Muscle of arm (tissue), 12 donors: ENCODE results near the gene EOGT. TPM values are rescaled to one million over a fixed set of nuclear protein-coding genes. Genes with fewer than 3 reads are reported as not detected.

Experiments used
- DNase-seq: peaks from one replicate; pipeline ENCODE4 v3.0.0-alpha.2; 2013
- polyA plus RNA-seq, 12 donors: library from polyadenylated mRNA; unstranded; fragments of 120-200 nt; gene quantifications; one replicate each; pipeline ENCODE4 v1.2.1, GENCODE V29; 2013; ENCODE audit not compliant: insufficient read length in 12 of 12

The EOGT gene
- polyA plus RNA-seq, 12 donors: 15.4 to 30.1 (median 20.2) TPM; not detected in 1

DNA sequence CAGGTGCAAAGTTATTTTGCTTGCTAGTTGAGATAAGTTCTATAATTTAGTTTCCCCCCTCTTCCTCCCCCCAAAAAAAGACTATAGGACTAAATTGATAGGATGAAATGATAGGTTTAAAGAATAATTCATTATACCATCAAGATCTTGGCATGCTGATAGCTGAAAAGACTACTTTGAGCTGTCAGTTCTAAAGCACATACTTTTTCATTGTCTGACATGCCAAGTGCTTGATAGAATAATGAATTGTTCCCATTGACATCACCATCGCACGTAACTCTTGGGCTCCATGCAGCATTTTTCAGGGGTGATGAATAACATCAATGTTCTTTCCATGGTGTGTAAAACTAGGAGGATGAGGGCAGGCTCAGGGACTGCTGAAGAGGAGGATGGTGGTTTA is 48.8 kb downstream of the EOGT start:
- no peak for DNase-seq

DNA sequence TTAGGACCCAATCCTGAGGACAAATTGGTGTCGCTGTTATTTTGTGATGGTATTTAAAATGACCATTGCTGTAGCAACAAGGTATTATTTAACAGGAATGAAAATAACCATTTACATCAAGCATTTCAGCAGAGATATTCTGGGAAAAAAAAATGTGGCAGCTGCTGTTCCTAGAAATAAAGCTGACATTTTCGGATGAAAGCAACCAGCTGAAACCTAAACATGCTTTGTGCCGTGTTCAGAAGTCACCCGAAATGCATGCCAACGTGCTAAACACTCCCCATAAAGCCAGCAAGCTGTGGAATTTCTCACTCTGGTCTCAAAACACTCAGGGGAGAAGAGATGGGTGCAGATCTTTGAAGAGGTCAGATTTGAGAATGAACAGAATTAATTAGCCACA is 49.6 kb downstream of the EOGT start:
- DNase-seq: peak; percentile 1

DNA sequence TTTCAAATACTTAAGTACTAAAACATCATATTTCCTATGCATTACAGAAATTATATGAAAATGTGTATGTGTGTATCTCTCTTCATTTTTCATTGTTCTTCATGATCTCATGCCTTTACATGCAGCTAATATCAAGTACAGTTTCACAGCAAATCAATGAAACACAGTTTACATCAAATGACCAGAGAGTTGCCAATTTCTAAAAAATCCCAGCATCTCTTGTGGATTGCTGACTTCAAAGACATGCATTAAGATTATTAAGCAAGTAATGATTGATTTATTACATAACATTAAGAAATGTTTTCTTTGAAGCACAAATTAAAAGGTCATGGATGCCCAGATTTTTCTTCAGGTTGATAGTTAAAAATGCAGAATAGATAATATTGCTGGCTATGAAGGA is 50.1 kb downstream of the EOGT start:
- no peak for DNase-seq

DNA sequence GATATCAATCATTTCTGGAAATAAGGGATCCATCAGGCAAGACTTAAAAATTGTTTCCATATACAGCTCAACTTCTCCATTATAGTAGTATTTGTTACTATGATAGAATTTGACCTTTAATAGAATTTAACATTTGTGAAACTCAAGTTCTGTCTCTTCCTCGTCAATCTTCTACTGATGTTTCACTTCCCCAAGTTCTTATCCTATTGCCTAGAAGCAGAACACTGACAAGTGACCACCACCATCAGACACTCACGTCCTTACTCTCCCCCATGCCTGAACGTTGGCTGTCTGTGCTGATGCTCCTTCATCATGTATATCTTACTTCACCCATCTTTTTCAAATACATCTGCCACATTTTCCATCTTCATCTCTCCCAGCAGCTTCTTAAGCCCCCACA is 54.6 kb downstream of the EOGT start:
- no peak for DNase-seq

DNA sequence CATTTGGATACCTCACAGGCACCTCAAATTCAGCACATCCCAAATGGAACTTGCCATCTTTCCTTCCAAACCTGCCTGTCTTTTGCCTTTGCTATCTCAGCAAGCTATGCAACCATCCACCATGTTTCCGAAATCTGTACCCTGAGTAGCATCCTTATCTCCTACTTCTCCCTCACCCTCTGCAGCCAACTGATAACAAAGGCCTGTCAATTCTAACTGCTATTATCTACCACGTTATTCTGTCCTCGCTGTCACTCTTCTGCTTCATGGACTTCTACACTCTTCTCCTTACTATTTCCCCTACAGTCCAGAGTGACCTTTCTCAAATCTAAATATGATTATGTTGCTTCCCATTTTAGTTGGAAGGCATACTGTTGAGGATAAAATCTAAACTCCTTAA is 55.6 kb downstream of the EOGT start:
- DNase-seq: no peak

DNA sequence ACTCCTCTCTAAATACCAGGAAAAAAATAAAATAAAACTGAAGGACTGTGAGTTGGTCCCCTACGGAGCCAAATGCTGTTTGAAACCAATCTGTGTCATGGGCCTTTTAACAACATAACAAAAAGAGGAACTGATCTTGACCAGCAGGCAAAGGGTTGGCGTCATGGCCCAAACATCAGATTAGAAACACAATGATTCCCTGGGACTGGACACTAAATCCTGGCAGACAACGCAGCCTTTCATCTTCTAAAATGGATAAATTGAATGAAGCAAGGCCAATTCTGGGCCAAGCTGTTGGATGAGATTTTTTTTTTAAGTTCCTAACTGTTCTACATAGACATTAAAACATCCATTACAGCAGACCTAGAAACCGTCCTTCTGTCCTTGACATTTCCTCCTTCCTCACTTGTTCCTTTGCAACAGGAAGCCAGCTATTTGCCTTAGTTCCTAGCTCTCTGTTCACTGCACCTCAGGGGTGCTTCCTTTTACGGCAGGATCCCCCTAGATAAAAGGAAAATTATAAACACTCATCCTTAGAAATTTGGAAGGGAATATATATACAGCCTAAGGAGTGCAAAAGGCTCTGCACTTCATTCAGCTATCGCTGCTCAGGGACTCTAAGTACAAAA is 59.6 kb downstream of the EOGT start:
- no peak for DNase-seq

DNA sequence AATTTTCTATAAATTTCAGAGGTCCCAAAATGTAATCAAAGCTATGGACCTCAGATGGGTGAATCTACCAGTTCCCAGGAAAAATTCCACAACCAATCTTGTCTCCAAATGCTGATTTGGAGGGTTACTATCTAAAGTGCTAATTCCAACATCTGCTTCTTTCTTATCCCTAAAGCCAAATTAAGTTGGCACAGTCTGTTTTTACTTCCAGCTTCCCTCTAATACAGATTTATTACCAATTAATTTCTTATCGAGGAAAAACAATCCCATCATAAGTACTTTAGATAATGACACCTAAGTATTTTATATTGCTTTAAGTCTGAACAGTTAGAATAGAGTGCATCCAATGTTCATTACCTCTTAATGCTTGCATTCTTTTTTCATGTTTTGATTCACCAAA is 68.3 kb downstream of the EOGT start:
- no peak for DNase-seq

DNA sequence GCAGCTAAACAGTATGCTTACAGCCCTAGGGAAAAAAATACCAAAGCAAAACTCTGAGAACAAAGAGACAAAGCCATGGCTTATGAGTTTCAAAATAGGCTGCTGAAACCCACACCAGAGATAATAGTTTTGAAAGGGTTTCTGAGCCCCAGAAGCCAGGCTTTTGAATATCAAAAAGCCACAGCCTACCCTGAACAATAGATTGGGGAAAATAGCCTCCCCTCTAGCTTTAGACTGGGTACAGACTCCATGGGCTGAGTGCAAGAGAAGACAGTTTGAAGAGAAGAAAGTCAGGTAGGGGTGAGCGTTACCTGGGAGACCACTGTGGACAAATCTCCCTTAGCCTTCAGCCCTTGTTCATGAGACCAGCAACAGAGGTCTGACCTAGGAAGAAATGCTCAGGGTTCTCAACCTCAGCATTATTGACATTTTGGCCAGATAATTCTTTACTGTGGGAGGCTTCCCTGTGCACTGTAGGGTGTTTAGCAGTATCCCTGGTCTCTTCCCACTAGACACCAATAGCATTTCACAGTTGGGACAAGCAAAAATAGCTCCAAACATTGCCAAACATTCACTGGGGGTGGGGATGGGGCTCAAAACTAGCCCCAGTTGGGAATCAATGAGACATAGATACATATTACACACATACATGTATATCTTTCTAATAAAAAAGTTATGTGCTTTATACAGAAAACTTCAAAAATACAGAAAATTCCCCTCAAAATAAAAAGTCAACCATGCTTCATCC is 69.6 kb downstream of the EOGT start:
- no peak for DNase-seq

DNA sequence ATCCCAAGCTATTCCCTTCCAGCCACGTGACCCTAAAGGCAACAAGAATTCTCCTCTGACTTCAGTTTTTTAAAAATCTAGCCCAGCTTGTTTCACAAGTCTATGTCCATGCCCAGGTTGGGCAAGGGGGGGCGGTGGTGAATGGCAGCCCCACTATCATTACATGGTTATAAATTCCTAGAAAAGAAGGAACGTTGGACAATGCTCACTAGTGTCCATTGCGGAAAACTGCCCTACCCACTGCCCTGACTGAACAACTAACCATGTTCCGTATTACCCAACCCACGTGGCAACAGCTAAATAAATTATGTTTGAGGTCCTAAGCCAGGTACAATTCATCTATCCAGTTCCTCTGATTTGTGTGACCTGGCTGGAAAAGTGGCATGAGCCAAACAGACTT is 72.4 kb downstream of the EOGT start:
- DNase-seq: no peak

DNA sequence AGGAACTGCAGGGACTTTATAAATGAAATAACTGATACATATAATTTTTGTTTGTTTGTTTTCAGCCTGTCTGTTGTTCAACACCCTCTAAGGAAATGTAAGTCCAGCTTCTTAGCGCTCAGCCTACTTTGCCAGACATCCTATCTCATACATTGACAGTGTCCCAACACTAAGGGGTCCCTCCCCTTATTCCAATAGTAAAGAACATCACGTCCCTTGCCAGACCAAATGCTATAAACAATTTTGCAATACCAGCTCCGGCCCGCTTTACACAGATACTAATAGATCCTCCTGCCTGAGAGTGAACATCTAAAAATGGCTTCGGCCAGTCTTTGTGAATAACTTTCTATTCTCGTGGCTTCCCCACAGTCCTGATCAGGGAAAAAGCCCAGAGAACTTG is 76.6 kb downstream of the EOGT start:
- no peak for DNase-seq

DNA sequence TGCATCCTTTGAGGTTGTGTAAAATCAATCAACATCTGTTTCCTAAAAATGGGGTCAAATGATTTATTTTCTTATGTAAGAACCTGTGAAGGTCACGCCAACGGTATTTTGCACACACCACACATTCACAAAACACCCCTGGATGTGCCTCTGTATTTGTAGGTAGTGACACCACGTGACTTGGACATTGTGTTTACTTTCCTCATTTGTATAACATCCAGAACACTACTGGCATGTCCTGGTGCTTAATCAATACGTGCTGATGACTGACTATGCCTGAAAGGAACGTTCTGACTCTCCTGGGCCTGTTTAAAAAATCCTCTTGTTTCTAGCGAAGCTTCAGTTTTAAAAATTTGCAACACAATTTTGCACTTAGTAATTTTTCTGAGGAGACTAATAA is 77.7 kb downstream of the EOGT start:
- no peak for DNase-seq

DNA sequence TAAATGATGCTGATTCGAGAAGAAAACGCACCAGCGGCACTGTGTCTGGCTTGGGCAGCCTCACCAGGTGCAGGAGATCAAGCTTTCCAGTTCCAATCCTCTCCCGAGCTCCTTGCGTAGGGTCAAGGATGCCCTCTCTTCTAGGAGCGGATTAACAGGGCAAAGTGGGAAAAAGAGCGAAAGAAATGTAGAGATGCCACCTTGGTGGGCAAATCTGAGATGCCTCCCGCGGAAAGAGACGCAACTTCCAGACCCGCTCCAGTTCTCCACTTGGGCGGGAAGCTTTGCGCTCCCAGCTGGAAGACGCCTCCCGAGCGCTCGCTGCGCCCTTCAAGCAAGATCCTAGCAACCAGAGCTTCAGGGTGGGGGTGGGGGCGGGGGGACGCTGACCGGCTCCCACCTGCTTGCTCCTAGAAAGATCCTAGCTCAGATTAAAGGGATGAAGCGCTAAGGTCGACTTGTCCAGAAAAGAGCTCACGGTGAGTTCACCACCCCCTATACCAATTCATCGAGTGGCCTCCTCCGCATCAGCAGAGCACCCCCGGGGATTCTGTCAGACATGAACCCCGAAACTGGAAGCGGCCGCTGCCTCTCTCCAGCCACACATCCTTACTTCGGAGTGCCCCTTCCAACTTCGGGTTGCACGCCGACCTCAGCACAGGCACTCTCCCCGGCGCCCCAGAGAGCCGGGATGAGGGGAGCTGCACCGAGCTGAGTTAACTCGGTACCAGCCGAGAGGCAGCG is 81.9 kb downstream of the EOGT start:
- no peak for DNase-seq

Other genes with a start within 250 kb of the EOGT start
- gene TAFA4, start 81.1 kb downstream of the EOGT start, polyA plus RNA-seq: 1 to 10 TPM in 3 of 12 donors, under 1 TPM in 7, not detected in 2; 0.23 to 2.2 (median 0.96) TPM
- gene TMF1, start 38.6 kb upstream of the EOGT start, polyA plus RNA-seq: 10 to 100 TPM in 11 of 12 donors, not detected in 1; 23.8 to 36.7 (median 28.0) TPM
- gene UBA3, start 66.7 kb upstream of the EOGT start, polyA plus RNA-seq: 10 to 100 TPM in 11 of 12 donors, not detected in 1; 37.4 to 71.6 (median 54.2) TPM
- 100 to 1,000 TPM in 10 of 12 donors, 10 to 100 TPM in 1, not detected in 1; 75.8 to 167 (median 137) TPM for gene ARL6IP5, start 71.3 kb upstream of the EOGT start, polyA plus RNA-seq
- 100 to 1,000 TPM in 9 of 12 donors, 10 to 100 TPM in 2, not detected in 1; 79.6 to 211 (median 176) TPM for gene LMOD3, start 108.9 kb upstream of the EOGT start, polyA plus RNA-seq